Astrocyte (in vitro differentiated cells and primary cell): ENCODE results near the gene NAA20. TPM values are rescaled to one million over a fixed set of nuclear protein-coding genes. Genes with fewer than 3 reads are reported as not detected.
A peak's percentile ranks its signal among the peaks of the same experiment; 100 is the strongest.
"Not testable (repeated sequence)": the region's sequence is repeated elsewhere in the genome, so short reads cannot be mapped to it uniquely, and the experiment has no call there.

Experiments used
- DNase-seq: peaks from one replicate; pipeline ENCODE4 v3.0.0-alpha.2; 2010; ENCODE audit warnings: low read depth
- FAIRE-seq: peaks from 2 replicates; lab custom pipeline; 2011; peaks lifted over from hg19 to GRCh38; lab: Jason Lieb, UNC
- H2AFZ ChIP-seq: 2 replicates; pipeline ENCODE4 v1.6.0; 2012; ENCODE audit warnings: low read depth, low read length, inconsistent platforms
- H3K27ac ChIP-seq: 2 replicates; pipeline ENCODE4 v1.5.1; 2011; ENCODE audit warnings: low read depth, low read length, inconsistent platforms
- H3K27me3 ChIP-seq: 2 replicates; pipeline ENCODE4 v1.6.0; 2011; ENCODE audit warnings: low read length, inconsistent platforms; ENCODE audit not compliant: insufficient read depth
- H3K36me3 ChIP-seq: 2 replicates; pipeline ENCODE4 v1.5.1; 2011; ENCODE audit warnings: low read length, inconsistent platforms; ENCODE audit not compliant: insufficient read depth
- H3K4me1 ChIP-seq: 2 replicates; pipeline ENCODE4 v1.5.1; 2011; ENCODE audit warnings: low read length, inconsistent platforms; ENCODE audit not compliant: insufficient read depth
- H3K4me2 ChIP-seq: 2 replicates; pipeline ENCODE4 v1.6.0; 2012; ENCODE audit warnings: low read length, inconsistent platforms
- H3K4me3 ChIP-seq: 2 replicates; pipeline ENCODE4 v1.5.1; 2011; ENCODE audit warnings: low read depth, mild to moderate bottlenecking, low read length, inconsistent platforms; ENCODE audit not compliant: insufficient read depth
- H3K79me2 ChIP-seq: 2 replicates; pipeline ENCODE4 v1.6.0; 2012; ENCODE audit warnings: mild to moderate bottlenecking, low read length, inconsistent platforms; ENCODE audit not compliant: insufficient read depth
- H3K9ac ChIP-seq: 2 replicates; pipeline ENCODE4 v1.6.0; 2012; ENCODE audit warnings: mild to moderate bottlenecking, low read length, inconsistent platforms
- H3K9me3 ChIP-seq: 2 replicates; pipeline ENCODE4 v1.5.1; 2012; ENCODE audit warnings: low read depth, mild to moderate bottlenecking, low read length, inconsistent platforms; ENCODE audit not compliant: insufficient read depth
- H4K20me1 ChIP-seq: 2 replicates; pipeline ENCODE4 v1.6.0; 2012; ENCODE audit warnings: low read length, inconsistent platforms; ENCODE audit not compliant: insufficient read depth
- H3K27ac Mint-ChIP-seq: one replicate; pipeline ENCODE4 v1.8.0; 2021; ENCODE audit warnings: mild to moderate bottlenecking, mixed read lengths; ENCODE audit not compliant: unreplicated experiment
- H3K27me3 Mint-ChIP-seq: one replicate; pipeline ENCODE4 v1.8.0; 2021; ENCODE audit warnings: low read depth, mixed read lengths; ENCODE audit not compliant: unreplicated experiment
- H3K36me3 Mint-ChIP-seq: one replicate; pipeline ENCODE4 v1.8.0; 2021; ENCODE audit warnings: low read depth, mixed read lengths; ENCODE audit not compliant: unreplicated experiment
- H3K4me1 Mint-ChIP-seq: one replicate; pipeline ENCODE4 v1.8.0; 2021; ENCODE audit warnings: low read depth, mixed read lengths; ENCODE audit not compliant: unreplicated experiment
- H3K4me3 Mint-ChIP-seq: one replicate; pipeline ENCODE4 v1.8.0; 2021; ENCODE audit warnings: mild to moderate bottlenecking, moderate library complexity, mixed read lengths; ENCODE audit not compliant: unreplicated experiment
- H3K9me3 Mint-ChIP-seq: one replicate; pipeline ENCODE4 v1.8.0; 2021; ENCODE audit warnings: mild to moderate bottlenecking, mixed read lengths; ENCODE audit not compliant: unreplicated experiment
- EZH2 ChIP-seq: IDR thresholded peaks from 2 replicates; pipeline ENCODE4 v1.6.1; 2012; ENCODE audit warnings: mild to moderate bottlenecking, low read length, inconsistent platforms; ENCODE audit not compliant: insufficient read depth
- total RNA-seq: library from RNA; stranded (reverse); gene quantifications from 2 replicates; pipeline ENCODE4 v1.2.1, GENCODE V29; 2021
- TF ChIP-seq, protein P1 (sequence below): IDR thresholded peaks from 2 replicates; pipeline ENCODE4 v1.5.1; 2011; ENCODE audit warnings: low read depth, mild to moderate bottlenecking, inconsistent platforms, low read length, moderate library complexity; ENCODE audit not compliant: insufficient read depth

NAA20 gene
- total RNA-seq, 1 donor from 2014 or later: 73.0 TPM

- H3K9ac ChIP-seq: no peak overlapping the region
- no peak overlapping the region for H3K27ac ChIP-seq
- H3K27me3 ChIP-seq: no peaks in the 10 kb centered on the region
- TF ChIP-seq EZH2: no peak
- TF ChIP-seq, protein P1, sequence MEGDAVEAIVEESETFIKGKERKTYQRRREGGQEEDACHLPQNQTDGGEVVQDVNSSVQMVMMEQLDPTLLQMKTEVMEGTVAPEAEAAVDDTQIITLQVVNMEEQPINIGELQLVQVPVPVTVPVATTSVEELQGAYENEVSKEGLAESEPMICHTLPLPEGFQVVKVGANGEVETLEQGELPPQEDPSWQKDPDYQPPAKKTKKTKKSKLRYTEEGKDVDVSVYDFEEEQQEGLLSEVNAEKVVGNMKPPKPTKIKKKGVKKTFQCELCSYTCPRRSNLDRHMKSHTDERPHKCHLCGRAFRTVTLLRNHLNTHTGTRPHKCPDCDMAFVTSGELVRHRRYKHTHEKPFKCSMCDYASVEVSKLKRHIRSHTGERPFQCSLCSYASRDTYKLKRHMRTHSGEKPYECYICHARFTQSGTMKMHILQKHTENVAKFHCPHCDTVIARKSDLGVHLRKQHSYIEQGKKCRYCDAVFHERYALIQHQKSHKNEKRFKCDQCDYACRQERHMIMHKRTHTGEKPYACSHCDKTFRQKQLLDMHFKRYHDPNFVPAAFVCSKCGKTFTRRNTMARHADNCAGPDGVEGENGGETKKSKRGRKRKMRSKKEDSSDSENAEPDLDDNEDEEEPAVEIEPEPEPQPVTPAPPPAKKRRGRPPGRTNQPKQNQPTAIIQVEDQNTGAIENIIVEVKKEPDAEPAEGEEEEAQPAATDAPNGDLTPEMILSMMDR: no peak
- H3K9me3 ChIP-seq: no peaks in the 10 kb centered on the region
- H3K9me3 Mint-ChIP-seq: no peaks in the 10 kb centered on the region
- peak overlapping the region; percentile 16 for H3K4me3 Mint-ChIP-seq
- H3K36me3 ChIP-seq: peaks cover 46% of the 10 kb centered on the region
- H3K27ac Mint-ChIP-seq: peak overlapping the region; percentile 27
- no peak overlapping the region for H2AFZ ChIP-seq
- peaks cover 20% of the 10 kb centered on the region for H3K4me1 Mint-ChIP-seq
- FAIRE-seq (no peak), DNase-seq (no peak)
- H4K20me1 ChIP-seq: peaks cover 35% of the 10 kb centered on the region
- H3K4me1 ChIP-seq: no peaks in the 10 kb centered on the region
- H3K4me3 ChIP-seq: no peak overlapping the region
- H3K4me2 ChIP-seq: no peak overlapping the region
- H3K27me3 Mint-ChIP-seq: no peaks in the 10 kb centered on the region
- peaks cover 14% of the 10 kb centered on the region for H3K36me3 Mint-ChIP-seq
- peaks cover 21% of the 10 kb centered on the region for H3K79me2 ChIP-seq
Measured at GRCh38 chr20:20002101-20002998, 14.8 kb upstream of the NAA20 start.

DNA sequence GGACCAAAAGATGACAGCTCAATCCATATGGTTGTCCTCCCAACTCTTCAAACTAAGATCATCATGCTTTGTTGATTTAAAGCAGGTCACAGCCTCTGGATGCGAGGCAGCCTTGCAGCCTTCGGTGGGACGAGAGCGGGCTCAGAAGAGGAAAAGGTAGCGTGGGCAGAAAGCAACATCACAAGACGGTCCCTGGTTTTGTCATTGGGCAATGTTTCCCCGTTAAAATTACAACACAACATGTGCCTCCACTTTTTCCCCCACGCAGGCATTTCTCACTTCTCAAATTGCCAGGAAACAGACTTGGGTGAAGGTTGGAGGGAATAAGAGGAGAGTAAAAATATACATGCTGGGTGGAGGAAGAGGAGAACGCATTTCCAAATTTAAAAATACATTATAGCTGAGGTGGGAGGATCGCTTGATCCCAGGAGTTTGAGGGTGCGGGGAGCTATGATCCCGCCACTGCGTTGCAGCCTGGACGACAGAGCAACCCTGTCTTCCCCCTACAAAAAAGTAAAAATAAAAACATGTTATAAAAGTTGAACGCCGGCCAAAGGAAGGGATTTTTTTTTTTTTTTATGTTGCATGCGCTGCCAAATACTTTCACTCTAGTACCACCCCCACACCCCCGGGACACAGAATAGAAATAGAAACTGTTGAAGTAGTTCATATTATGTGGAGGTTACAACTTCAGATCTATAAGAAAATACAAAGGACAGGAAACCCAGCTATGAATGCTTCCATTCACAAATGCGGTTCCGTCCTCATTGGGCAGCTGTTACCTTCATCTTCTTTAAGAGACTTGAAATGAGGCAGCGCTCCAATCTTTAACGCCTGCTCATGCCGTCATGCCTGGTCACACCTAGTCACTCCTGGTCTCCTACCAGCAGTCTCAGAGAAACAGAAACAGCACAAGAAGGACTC lies 13.9 kb upstream of the NAA20 start:
- Histone ChIP-seq H4K20me1 (peaks cover 34% of the 10 kb centered on the region), H3K27ac (no peak overlapping the region), H3K36me3 (peaks cover 44% of the 10 kb centered on the region), H3K9ac (no peak overlapping the region), H3K4me1 (no peaks in the 10 kb centered on the region), H3K79me2 (peaks cover 20% of the 10 kb centered on the region), H2AFZ (no peak overlapping the region), H3K4me2 (no peak overlapping the region), H3K9me3 (no peaks in the 10 kb centered on the region), H3K4me3 (no peak overlapping the region), H3K27me3 (no peaks in the 10 kb centered on the region)
- TF ChIP-seq, protein P1: no peak
- TF ChIP-seq EZH2: no peak
- Mint-ChIP-seq H3K4me3 (no peak overlapping the region), H3K4me1 (peaks cover 20% of the 10 kb centered on the region), H3K27me3 (no peaks in the 10 kb centered on the region), H3K27ac (no peak overlapping the region), H3K36me3 (peaks cover 13% of the 10 kb centered on the region), H3K9me3 (no peaks in the 10 kb centered on the region)
- DNase-seq: no peak
- FAIRE-seq: no peak

DNA sequence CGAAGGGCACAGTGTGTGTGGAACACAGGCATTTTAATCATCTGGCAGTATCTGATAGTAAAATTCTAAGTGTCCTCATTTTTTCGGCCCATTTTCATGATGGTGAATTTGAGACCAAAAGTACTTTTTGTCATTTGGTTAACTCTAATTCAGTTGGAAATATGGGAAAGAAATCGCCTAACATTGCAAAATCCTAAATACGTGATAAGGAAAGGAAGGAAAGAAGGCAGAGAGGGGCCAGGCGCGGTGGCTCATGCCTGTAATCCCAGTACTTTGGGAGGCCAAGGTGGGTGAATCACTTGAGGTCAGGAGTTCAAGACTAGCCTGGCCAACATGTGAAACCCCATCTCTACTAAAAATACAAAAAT lies 13.2 kb upstream of the NAA20 start:
- not testable (repeated sequence) for H3K4me2 ChIP-seq, H3K27ac Mint-ChIP-seq, H3K27ac ChIP-seq, H3K4me1 ChIP-seq, H3K4me3 ChIP-seq, H3K27me3 ChIP-seq, H3K9me3 Mint-ChIP-seq, H2AFZ ChIP-seq, H3K36me3 Mint-ChIP-seq, FAIRE-seq, H3K9ac ChIP-seq, H3K4me3 Mint-ChIP-seq, DNase-seq, H3K27me3 Mint-ChIP-seq, H3K9me3 ChIP-seq
- H3K36me3 ChIP-seq: peaks cover 38% of the 10 kb centered on the region
- H4K20me1 ChIP-seq: peaks cover 28% of the 10 kb centered on the region
- peaks cover 20% of the 10 kb centered on the region for H3K4me1 Mint-ChIP-seq
- peaks cover 14% of the 10 kb centered on the region for H3K79me2 ChIP-seq
